ENCODE results near the gene WFDC1. TPM values are rescaled to one million over a fixed set of nuclear protein-coding genes. Genes with fewer than 3 reads are reported as not detected.

WFDC1 gene
- total RNA-seq, 2 experiments from 2014 or later = not detected

- ATAC-seq = no peak
Measured at GRCh38 chr16:84379008-84379708, 84.5 kb downstream of the WFDC1 start.

More at GRCh38 chr16:84379008-84379708, 84.5 kb downstream of the WFDC1 start:
- H3K27me3 Mint-ChIP-seq = peaks cover 24% of the 10 kb centered on the region
- no peak for DNase-seq
- H3K4me1 Mint-ChIP-seq = peaks cover 2% of the 10 kb centered on the region
- H3K4me3 Mint-ChIP-seq = no peak overlapping the region
- CTCF ChIA-PET = no interaction called here
- H3K9me3 Mint-ChIP-seq (ENCODE audit: low read depth) = peaks cover 4% of the 10 kb centered on the region
- H3K27ac Mint-ChIP-seq = no peak overlapping the region
- no peaks in the 10 kb centered on the region for H3K36me3 Mint-ChIP-seq

Other genes starting within 250 kb of the WFDC1 start
- gene MBTPS1, start 177.9 kb upstream of the WFDC1 start, total RNA-seq = 10 to 100 TPM; 56.1 to 57.8 TPM
- gene HSDL1, start 149.7 kb upstream of the WFDC1 start, total RNA-seq = 10 to 100 TPM; 10.4 to 17.2 TPM
- gene DNAAF1, start 149.6 kb upstream of the WFDC1 start, total RNA-seq = not detected
- gene TAF1C, start 107.8 kb upstream of the WFDC1 start, total RNA-seq = 10 to 100 TPM; 52.7 to 58.1 TPM
- gene ADAD2, start 103.7 kb upstream of the WFDC1 start, total RNA-seq = not detected
- gene KCNG4, start 54.9 kb upstream of the WFDC1 start, total RNA-seq = not detected
- not detected for gene ATP2C2, start 73.7 kb downstream of the WFDC1 start, total RNA-seq
- gene MEAK7, start 209.8 kb downstream of the WFDC1 start, total RNA-seq = 10 to 100 TPM; 37.9 to 73.9 TPM

Measured in activated CD8-positive, alpha-beta memory T cell treated with anti-CD3 and anti-CD28 coated beads, Interleukin-2, amount 10 ng/mL, durations not matched to agents 7 days and 5 days (primary cell).